Choroid plexus epithelial cell (primary cell): Measurements from ENCODE around the gene ARFGAP1.
"Not testable (repeated sequence)": the region's sequence is repeated elsewhere in the genome, so short reads cannot be mapped to it uniquely, and the experiment has no call there.

Experiments
- DNase-seq: peaks from one replicate; pipeline ENCODE4 v3.0.0-alpha.2; 2010; ENCODE audit warnings: low read depth
- H3K4me3 ChIP-seq: 2 replicates; pipeline ENCODE4 v1.5.1; 2011; ENCODE audit warnings: low read depth, mild to moderate bottlenecking, control low read depth, low read length, moderate library complexity
- CTCF ChIP-seq: conservative IDR thresholded peaks from 2 replicates; pipeline ENCODE4 v1.5.1; 2011; ENCODE audit warnings: low read depth, mild to moderate bottlenecking, control low read depth, inconsistent platforms, low read length, moderate library complexity

ARFGAP1 gene

DNA sequence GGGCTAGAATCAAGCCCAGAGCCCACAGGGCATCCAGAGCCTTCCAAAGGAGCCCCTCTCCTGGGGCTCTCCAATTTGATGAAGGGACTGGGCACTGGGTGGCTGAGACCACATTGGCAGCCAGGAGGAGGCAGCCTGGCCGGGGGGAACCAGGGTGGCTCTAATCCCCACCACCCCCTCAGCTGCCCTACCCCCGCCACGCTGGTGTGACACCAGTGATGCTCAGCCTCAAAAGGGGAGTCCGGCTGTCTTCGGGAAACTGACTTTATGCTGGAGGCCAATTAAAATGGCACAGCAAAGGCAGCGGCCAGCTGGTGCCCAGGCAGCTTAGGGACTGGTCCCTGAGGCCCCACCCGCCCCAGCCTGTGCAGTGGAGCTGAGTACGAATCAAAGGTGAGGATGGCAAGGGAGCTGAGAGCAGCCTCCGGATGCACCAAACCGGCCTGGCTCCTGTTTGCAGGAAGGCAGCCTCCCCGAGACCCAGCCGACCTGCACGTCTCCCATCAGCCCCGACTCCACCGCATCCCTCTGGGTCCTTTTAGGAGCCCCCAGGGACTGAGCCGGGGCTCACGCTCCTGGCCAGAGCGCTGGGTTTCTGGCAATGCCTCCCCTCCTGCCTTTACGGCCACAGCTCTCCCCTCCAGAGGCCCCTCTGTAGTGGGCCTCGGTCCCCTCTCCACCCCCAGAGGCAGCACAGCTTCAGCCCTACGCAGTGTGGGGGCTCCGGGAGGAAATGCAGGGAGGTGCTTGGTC is 60.1 kb downstream of the ARFGAP1 start:
- TF ChIP-seq CTCF: no peak
- no peak overlapping the region for H3K4me3 ChIP-seq
- no peak for DNase-seq

DNA sequence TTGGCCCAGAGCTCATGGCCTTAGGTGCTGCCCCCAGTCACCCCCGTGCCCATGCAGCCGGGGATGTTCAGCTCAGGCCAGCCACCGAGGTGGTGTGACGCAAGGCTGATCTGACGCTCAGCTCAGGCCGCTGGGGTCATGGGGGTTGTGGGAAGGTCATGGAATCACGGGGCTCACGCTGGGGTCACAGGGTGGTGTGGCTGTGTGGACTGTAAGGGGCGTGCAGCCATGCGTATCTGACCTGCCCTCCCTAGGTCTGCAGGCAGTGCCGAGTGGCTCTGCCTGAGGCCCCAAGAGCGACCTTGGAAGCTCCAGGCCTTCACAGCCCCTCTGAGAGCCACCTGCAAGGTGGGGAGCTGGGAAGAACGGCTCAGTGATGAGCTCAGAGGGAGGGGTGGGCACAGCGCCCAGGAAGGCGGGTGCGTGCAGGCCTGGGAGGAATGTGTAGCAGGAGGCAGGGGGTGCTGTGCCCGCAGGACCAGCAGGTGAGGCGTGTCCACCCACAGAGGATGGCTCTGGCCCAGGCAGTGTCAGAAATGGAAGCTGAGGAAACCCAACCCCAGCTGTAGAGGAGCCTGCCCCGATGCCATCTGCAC is 60.7 kb downstream of the ARFGAP1 start:
- no peak overlapping the region for H3K4me3 ChIP-seq
- no peak for DNase-seq
- TF ChIP-seq CTCF: no peak

- TF ChIP-seq CTCF: no peak
- no peak for DNase-seq
- H3K4me3 ChIP-seq: no peak overlapping the region
Observed at GRCh38 chr20:63334356-63334755, 61.7 kb downstream of the ARFGAP1 start.

- H3K4me3 ChIP-seq, DNase-seq: not testable (repeated sequence)
Observed at GRCh38 chr20:63335060-63335459, 62.4 kb downstream of the ARFGAP1 start.

GRCh38 chr20:63335711-63336110 is 63.1 kb downstream of the ARFGAP1 start:
- H3K4me3 ChIP-seq: no peak overlapping the region
- no peak for TF ChIP-seq CTCF
- DNase-seq: no peak

GRCh38 chr20:63336232-63336752 is 63.7 kb downstream of the ARFGAP1 start:
- TF ChIP-seq CTCF: no peak
- DNase-seq: no peak
- H3K4me3 ChIP-seq: no peak overlapping the region

GRCh38 chr20:63337786-63338420 is 65.3 kb downstream of the ARFGAP1 start:
- TF ChIP-seq CTCF: no peak
- no peak overlapping the region for H3K4me3 ChIP-seq
- DNase-seq: peak; percentile 68
